ENCODE data around the gene NUTM2F. TPM values are rescaled to one million over a fixed set of nuclear protein-coding genes. Genes with fewer than 3 reads are reported as not detected.
"Not testable (repeated sequence)": the region's sequence is repeated elsewhere in the genome, so short reads cannot be mapped to it uniquely, and the experiment has no call there.

NUTM2F gene
- total and polyA plus RNA-seq, 9 of the 15 experiments (the other 6 are each of a cell fraction or from before 2014, with no cell fraction given), result 0.04 TPM; not detected in 8

DNA sequence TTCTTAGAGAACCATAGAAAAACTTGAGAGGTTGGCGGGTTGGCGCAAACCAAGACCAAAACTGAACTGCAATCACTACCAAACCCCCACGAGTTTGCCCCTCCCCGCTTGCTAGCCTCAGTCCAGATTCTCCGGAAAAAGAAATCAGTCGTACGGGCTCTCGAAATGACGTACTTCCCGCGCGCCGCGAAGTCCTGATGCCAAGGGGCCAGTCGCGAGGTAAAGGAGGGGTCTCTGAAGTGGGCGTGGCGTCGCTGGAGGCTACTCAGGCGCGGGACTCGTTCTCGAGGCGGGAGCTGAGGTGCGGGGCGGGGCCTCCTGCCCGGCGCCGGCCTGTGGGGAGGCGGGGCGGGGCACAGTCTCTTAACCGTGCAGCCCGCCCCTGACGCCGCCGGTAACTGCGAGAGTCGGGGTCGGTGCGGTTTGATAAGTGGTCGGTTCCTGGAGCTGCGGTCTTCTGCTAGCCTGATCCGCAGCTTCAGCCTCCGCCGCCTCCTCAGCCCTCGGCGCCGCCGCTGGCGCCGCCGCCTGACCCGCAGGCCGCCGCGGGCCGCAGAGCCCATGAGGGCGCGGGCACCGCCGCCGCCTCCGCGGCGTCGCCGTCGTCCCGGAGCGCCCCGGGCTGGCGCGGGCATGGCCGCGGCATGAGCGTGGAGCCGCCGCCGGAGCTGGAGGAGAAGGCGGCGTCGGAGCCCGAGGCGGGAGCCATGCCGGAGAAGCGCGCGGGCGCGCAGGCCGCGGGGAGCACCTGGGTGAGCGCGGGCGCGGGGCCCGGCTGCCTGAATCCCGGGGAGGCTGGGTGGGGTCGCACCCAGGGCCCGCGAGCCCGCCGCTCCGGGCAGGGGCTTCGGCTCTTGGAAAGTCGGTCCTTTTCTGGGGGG, 46.0 kb upstream of the NUTM2F start (continued):
- TF ChIP-seq THAP12 (CRISPR knock-in tag; IDR thresholded peaks at IDR 0.05) (peak; percentile 65; the same call in 1 of the 2 replicates), SMAD4 (CRISPR knock-in tag; conservative IDR thresholded peaks at IDR 0.05) (peak; percentile 70; the same call in 1 of the 2 replicates), RCOR1 (IDR thresholded peaks at IDR 0.05; ENCODE audit: borderline replicate concordance in 1 of 2, low read depth in 2 of 2, low read length in 2 of 2) (peak; percentile 19 to 64; a peak in 3 of 4 replicates), POLR2A (conservative IDR thresholded peaks at IDR 0.05) (peak; percentile 68), HDAC1 (IDR thresholded peaks at IDR 0.05) (peak in 1 of 2 experiments; percentile 50; a peak in 1 of 4 replicates), NR2C2 (tag; IDR thresholded peaks at IDR 0.05) (peak; percentile 48; the same call in 1 of the 2 replicates), PHF20 (IDR thresholded peaks at IDR 0.05; ENCODE audit: partially characterized antibody) (peak; percentile 84), CXXC5 (CRISPR knock-in tag; IDR thresholded peaks at IDR 0.05) (peak; percentile 75), POLR2AphosphoS5 (IDR thresholded peaks at IDR 0.05; ENCODE audit: control insufficient read depth, insufficient read depth, low read depth, low read length) (peak; percentile 73), MAX (CRISPR knock-in tag; IDR thresholded peaks at IDR 0.05) (0 out of 2 replicates have a peak, but pooled peaks have one; percentile 14), TCF3 (CRISPR knock-in tag; IDR thresholded peaks at IDR 0.05) (0 out of 2 replicates have a peak, but pooled peaks have one; percentile 13), E2F8 (IDR thresholded peaks at IDR 0.05; ENCODE audit: low read depth, partially characterized antibody) (peak; percentile 63), SUPT5H (IDR thresholded peaks at IDR 0.05) (peak; percentile 62), ZNF24 (IDR thresholded peaks at IDR 0.05) (peak; percentile 53; the same call in 1 of the 2 replicates), GABPB1 (CRISPR knock-in tag; IDR thresholded peaks at IDR 0.05) (peak; percentile 88), C11orf30 (IDR thresholded peaks at IDR 0.05; ENCODE audit: low read depth) (peak; percentile 77), EP400 (IDR thresholded peaks at IDR 0.05) (0 out of 2 replicates have a peak, but pooled peaks have one; percentile 39), CREM (IDR thresholded peaks at IDR 0.05; ENCODE audit: low read depth) (peak; percentile 96)
- TF ChIP-seq NR2C2 (CRISPR knock-in tag; IDR thresholded peaks at IDR 0.05), result not testable (repeated sequence)
- TF ChIP-seq, protein P1, sequence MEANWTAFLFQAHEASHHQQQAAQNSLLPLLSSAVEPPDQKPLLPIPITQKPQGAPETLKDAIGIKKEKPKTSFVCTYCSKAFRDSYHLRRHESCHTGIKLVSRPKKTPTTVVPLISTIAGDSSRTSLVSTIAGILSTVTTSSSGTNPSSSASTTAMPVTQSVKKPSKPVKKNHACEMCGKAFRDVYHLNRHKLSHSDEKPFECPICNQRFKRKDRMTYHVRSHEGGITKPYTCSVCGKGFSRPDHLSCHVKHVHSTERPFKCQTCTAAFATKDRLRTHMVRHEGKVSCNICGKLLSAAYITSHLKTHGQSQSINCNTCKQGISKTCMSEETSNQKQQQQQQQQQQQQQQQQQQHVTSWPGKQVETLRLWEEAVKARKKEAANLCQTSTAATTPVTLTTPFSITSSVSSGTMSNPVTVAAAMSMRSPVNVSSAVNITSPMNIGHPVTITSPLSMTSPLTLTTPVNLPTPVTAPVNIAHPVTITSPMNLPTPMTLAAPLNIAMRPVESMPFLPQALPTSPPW (CRISPR knock-in tag; IDR thresholded peaks at IDR 0.05), result peak; percentile 76
